CD14-positive monocyte (primary cell): ENCODE data around the gene PECR. TPM values are rescaled to one million over a fixed set of nuclear protein-coding genes. Genes with fewer than 3 reads are reported as not detected.

Source experiments
- DNase-seq, 3 donors: peaks; one replicate each; pipeline ENCODE4 v3.0.0-alpha.2; 2011 to 2022
- H2AFZ ChIP-seq: 2 replicates; pipeline ENCODE4 v1.6.0; 2012; ENCODE audit warnings: mild to moderate bottlenecking, low read depth, low read length, inconsistent platforms; ENCODE audit not compliant: insufficient read depth, poor library complexity, severe bottlenecking
- H3K27ac ChIP-seq, 2 donors: 1 replicate in 1 of 2; 2 replicates in 1 of 2; pipeline ENCODE4 v1.5.1; 2012 to 2013; ENCODE audit warnings: low read length in 2 of 2, control low read depth in 1 of 2, inconsistent platforms in 1 of 2, low read depth in 1 of 2, mild to moderate bottlenecking in 1 of 2
- H3K27me3 ChIP-seq, 2 donors: one replicate each; pipeline versions ENCODE4 v1.6.0 to v1.6.1; 2011 to 2013; ENCODE audit warnings: low read length in 2 of 2; ENCODE audit not compliant: control insufficient read depth in 2 of 2, insufficient read depth in 2 of 2
- H3K36me3 ChIP-seq, 2 donors: replicated peaks in 1 of 2; 1 replicate in 1 of 2; 2 replicates in 1 of 2; pipeline versions ENCODE4 v1.5.1 to v1.6.1; 2012 to 2013; ENCODE audit warnings: low read length in 2 of 2, control low read depth in 1 of 2, inconsistent platforms in 1 of 2, mild to moderate bottlenecking in 1 of 2; ENCODE audit not compliant: insufficient read depth in 2 of 2, control insufficient read depth in 1 of 2
- H3K4me1 ChIP-seq, 2 donors: 1 replicate in 1 of 2; 2 replicates in 1 of 2; pipeline versions ENCODE4 v1.5.1 to v1.6.1; 2012 to 2013; ENCODE audit warnings: low read length in 2 of 2, control low read depth in 1 of 2, inconsistent platforms in 1 of 2, mild to moderate bottlenecking in 1 of 2, moderate library complexity in 1 of 2; ENCODE audit not compliant: insufficient read depth in 2 of 2, control insufficient read depth in 1 of 2
- H3K4me2 ChIP-seq: replicated peaks from 2 replicates; pipeline ENCODE3; 2012; ENCODE audit warnings: low read length, moderate library complexity, mild to moderate bottlenecking; ENCODE audit not compliant: poor library complexity, severe bottlenecking; ENCODE audit errors: extremely low read depth
- H3K4me3 ChIP-seq, 3 experiments: fragments of 200-600 bp in 1 of 3; sonication (generic) in 1 of 3; replicated peaks in 1 of 3; 1 replicate in 2 of 3; 2 replicates in 1 of 3; pipeline ENCODE4 v1.5.1; 2011 to 2013; ENCODE audit warnings: low read length in 3 of 3, mild to moderate bottlenecking in 3 of 3, control low read depth in 2 of 3, low read depth in 2 of 3, inconsistent platforms in 1 of 3, moderate library complexity in 1 of 3
- H3K79me2 ChIP-seq: 2 replicates; pipeline ENCODE4 v1.6.0; 2012; ENCODE audit warnings: mild to moderate bottlenecking, control low read depth, inconsistent platforms, low read length, moderate library complexity; ENCODE audit not compliant: insufficient read depth
- H3K9ac ChIP-seq: 2 replicates; pipeline ENCODE4 v1.6.0; 2017; ENCODE audit warnings: low read length, mild to moderate bottlenecking; ENCODE audit not compliant: insufficient read depth, poor library complexity, severe bottlenecking
- H3K9me3 ChIP-seq, 2 donors: replicated peaks in 1 of 2; 1 replicate in 1 of 2; 2 replicates in 1 of 2; pipeline versions ENCODE4 v1.5.1 to v1.6.1; 2012 to 2013; ENCODE audit warnings: low read length in 2 of 2, control low read depth in 1 of 2; ENCODE audit not compliant: control insufficient read depth in 1 of 2, insufficient read depth in 1 of 2
- H4K20me1 ChIP-seq: 2 replicates; pipeline ENCODE4 v1.6.0; 2012; ENCODE audit warnings: mild to moderate bottlenecking, low read length, control low read depth, moderate library complexity; ENCODE audit not compliant: insufficient read depth
- H3K27ac Mint-ChIP-seq, 7 donors: one replicate each; pipeline ENCODE4 v1.8.0; 2020; ENCODE audit warnings: mild to moderate bottlenecking in 7 of 7, mixed read lengths in 7 of 7, moderate library complexity in 6 of 7, inconsistent platforms in 2 of 7
- H3K27me3 Mint-ChIP-seq, 3 donors: one replicate each; pipeline ENCODE4 v1.8.0; 2021 to 2022; ENCODE audit warnings: low read depth in 3 of 3, mild to moderate bottlenecking in 3 of 3, mixed read lengths in 3 of 3, moderate library complexity in 3 of 3, inconsistent platforms in 1 of 3
- H3K36me3 Mint-ChIP-seq, 2 donors: one replicate each; pipeline ENCODE4 v1.8.0; 2020; ENCODE audit warnings: mixed read lengths in 2 of 2, inconsistent platforms in 1 of 2, mild to moderate bottlenecking in 1 of 2
- H3K4me1 Mint-ChIP-seq: one replicate; pipeline ENCODE4 v1.8.0; 2020; ENCODE audit warnings: mild to moderate bottlenecking, mixed read lengths
- H3K4me3 Mint-ChIP-seq, 2 donors: one replicate each; pipeline ENCODE4 v1.8.0; 2020; ENCODE audit warnings: mild to moderate bottlenecking in 2 of 2, mixed read lengths in 2 of 2, moderate library complexity in 1 of 2
- H3K9me3 Mint-ChIP-seq, 7 donors: one replicate each; pipeline ENCODE4 v1.8.0; 2020 to 2022; ENCODE audit warnings: mixed read lengths in 7 of 7, mild to moderate bottlenecking in 6 of 7, moderate library complexity in 6 of 7, inconsistent platforms in 2 of 7
- WGBS: methylation state at CpG from one replicate; pipeline ENCODE4 v1.1.5; 2013; ENCODE audit warnings: missing lambda C conversion rate; ENCODE audit not compliant: insufficient coverage; 5-methylcytosine and 5-hydroxymethylcytosine counted together
- intact Hi-C, 2 donors: fragments of 100-400 bp; cut with micrococcal nuclease; formaldehyde crosslinking; loops; one replicate each; pipeline versions ENCODE4 v1.15.0 to v1.15.1; 2023
- polyA plus RNA-seq, 3 donors: library from polyadenylated mRNA; depleted of rRNA in 1 of 3; unstranded in 2 of 3; stranded (reverse) in 1 of 3; fragments of 300-500 nt in 2 of 3; fragments of >200 nt in 1 of 3; fragmentation: Illumina TruSeq in 2 of 3; gene quantifications; 1 replicate in 2 of 3; 2 replicates in 1 of 3; pipeline ENCODE4 v1.2.3, GENCODE V29; 2012 to 2021
- TF ChIP-seq, protein P1 (sequence below): fragments of 200-600 bp; IDR thresholded peaks from one replicate; pipeline ENCODE4 v1.8.0; 2022; ENCODE audit warnings: antibody characterized with exemption, mild to moderate bottlenecking

The PECR gene
- polyA plus RNA-seq, 3 donors: 7.4 to 16.9 (median 12.3) TPM

DNA sequence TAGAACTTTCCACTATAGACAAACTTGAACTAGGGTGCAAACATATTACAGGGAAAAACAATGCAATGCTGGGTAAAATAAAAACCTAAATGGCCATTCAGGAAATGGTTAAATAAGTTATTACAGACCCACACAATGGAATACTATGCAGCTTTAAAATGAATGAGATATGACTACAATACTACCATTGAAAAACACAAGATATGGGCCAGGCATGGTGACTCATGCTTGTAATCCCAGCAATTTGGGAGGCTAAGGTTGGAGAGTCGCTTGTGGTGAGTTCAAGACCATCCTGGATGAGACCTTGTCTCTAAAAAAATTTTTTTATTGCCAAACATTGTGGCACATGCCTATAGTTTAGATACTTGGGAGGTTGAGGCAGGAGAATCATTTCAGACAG lies 6.8 kb downstream of the PECR start:
- intact Hi-C loops: no loop called here
- Mint-ChIP-seq H3K27me3 (peaks cover 0 to 3% (median 0%) of the 10 kb centered on the region in 3 donors), H3K27ac (no peak overlapping the region), H3K4me1 (peaks cover 21% of the 10 kb centered on the region), H3K36me3 (peaks cover 25 to 30% of the 10 kb centered on the region in 2 donors), H3K4me3 (no peak overlapping the region), H3K9me3 (no peaks in the 10 kb centered on the region)
- Histone ChIP-seq H3K9me3 (no peaks in the 10 kb centered on the region), H3K4me1 (peaks cover 14 to 17% of the 10 kb centered on the region in 2 donors), H3K9ac (no peak overlapping the region), H3K27ac (no peak overlapping the region), H3K36me3 (peaks cover 0 to 10% of the 10 kb centered on the region in 2 donors), H3K4me2 (no peak overlapping the region), H3K4me3 (no peak overlapping the region), H2AFZ (no peak overlapping the region), H3K27me3 (no peaks in the 10 kb centered on the region), H3K79me2 (peaks cover 7% of the 10 kb centered on the region), H4K20me1 (no peaks in the 10 kb centered on the region)
- no peak for DNase-seq
- no CpG with 5 or more reads among the region's 1 CpG for WGBS
- TF ChIP-seq, protein P1, sequence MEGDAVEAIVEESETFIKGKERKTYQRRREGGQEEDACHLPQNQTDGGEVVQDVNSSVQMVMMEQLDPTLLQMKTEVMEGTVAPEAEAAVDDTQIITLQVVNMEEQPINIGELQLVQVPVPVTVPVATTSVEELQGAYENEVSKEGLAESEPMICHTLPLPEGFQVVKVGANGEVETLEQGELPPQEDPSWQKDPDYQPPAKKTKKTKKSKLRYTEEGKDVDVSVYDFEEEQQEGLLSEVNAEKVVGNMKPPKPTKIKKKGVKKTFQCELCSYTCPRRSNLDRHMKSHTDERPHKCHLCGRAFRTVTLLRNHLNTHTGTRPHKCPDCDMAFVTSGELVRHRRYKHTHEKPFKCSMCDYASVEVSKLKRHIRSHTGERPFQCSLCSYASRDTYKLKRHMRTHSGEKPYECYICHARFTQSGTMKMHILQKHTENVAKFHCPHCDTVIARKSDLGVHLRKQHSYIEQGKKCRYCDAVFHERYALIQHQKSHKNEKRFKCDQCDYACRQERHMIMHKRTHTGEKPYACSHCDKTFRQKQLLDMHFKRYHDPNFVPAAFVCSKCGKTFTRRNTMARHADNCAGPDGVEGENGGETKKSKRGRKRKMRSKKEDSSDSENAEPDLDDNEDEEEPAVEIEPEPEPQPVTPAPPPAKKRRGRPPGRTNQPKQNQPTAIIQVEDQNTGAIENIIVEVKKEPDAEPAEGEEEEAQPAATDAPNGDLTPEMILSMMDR: no peak

GRCh38 chr2:216074380-216074779 lies 7.2 kb downstream of the PECR start:
- peaks cover 21% of the 10 kb centered on the region for H3K4me1 Mint-ChIP-seq
- no peaks in the 10 kb centered on the region for H3K9me3 Mint-ChIP-seq
- Histone ChIP-seq H3K9me3 (no peaks in the 10 kb centered on the region), H3K27me3 (no peaks in the 10 kb centered on the region), H4K20me1 (no peaks in the 10 kb centered on the region), H3K4me1 (peaks cover 13 to 16% of the 10 kb centered on the region in 2 donors), H2AFZ (no peak overlapping the region), H3K4me2 (no peak overlapping the region), H3K36me3 (peaks cover 0 to 10% of the 10 kb centered on the region in 2 donors), H3K9ac (no peak overlapping the region), H3K27ac (no peak overlapping the region), H3K79me2 (peaks cover 7% of the 10 kb centered on the region), H3K4me3 (no peak overlapping the region)
- no peak overlapping the region for H3K4me3 Mint-ChIP-seq
- WGBS: no CpG with 5 or more reads among the region's 1 CpG
- no peak for DNase-seq
- H3K27me3 Mint-ChIP-seq: peaks cover 0 to 3% (median 0%) of the 10 kb centered on the region in 3 donors
- intact Hi-C loops: no loop called here
- H3K27ac Mint-ChIP-seq: peak overlapping the region in 1 of 7 donors; percentile 57
- H3K36me3 Mint-ChIP-seq: peaks cover 27 to 30% of the 10 kb centered on the region in 2 donors
- TF ChIP-seq, protein P1: no peak
